ENCODE data around the gene ARMCX2.

ARMCX2 gene

DNA sequence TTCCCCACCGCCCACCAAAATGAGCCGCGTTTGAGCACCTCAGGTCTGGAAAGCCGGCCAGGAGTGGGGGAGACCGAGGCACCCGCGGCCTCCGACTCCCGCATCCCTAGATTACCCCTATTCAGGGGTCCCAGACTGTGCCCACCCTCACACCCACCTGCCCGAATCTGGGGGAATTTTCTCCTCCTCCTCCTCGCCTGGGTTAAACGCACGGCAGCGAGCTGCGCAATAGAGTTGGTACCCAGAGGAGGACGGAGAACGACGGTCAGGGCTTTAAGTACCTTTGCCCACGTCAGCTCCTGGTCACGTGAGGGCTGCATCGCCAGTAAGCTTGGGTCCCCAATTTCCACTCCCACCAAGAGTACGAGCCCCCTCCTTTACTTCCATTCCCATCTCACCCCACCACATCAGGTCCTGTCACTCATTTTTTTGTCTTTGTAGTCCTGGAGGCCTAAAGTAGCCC is at the start of gene ARMCX2:
Gene ARMCX2 (minus strand): TSS at position 250 of the 463 bp plus-strand sequence. CDS start 2,262 bp downstream, outside the sequence.
- no peaks in the 10 kb centered on the region for H3K9me3 ChIP-seq (ENCODE audit: low read depth, low read length)
- H3K4me3 ChIP-seq, result no peak within 1 kb of the TSS
- DNase-seq (ENCODE audit: low read depth, low spot score), result no peak
- H3K36me3 ChIP-seq (ENCODE audit: insufficient read depth, low read length), result no peaks in the 10 kb centered on the region
- H3K27ac ChIP-seq, result no peak within 1 kb of the TSS
- H3K9ac ChIP-seq (ENCODE audit: insufficient read length), result no peak within 1 kb of the TSS
- TF ChIP-seq EZH2 (IDR thresholded peaks at IDR 0.05) (no peak), FOXP2 (optimal IDR thresholded peaks at IDR 0.05; ENCODE audit: control extremely low read depth, extremely low read length, insufficient read depth) (no peak), POLR2AphosphoS5 (IDR thresholded peaks at IDR 0.05; ENCODE audit: borderline replicate concordance, low read depth, low read length) (no peak)

DNA sequence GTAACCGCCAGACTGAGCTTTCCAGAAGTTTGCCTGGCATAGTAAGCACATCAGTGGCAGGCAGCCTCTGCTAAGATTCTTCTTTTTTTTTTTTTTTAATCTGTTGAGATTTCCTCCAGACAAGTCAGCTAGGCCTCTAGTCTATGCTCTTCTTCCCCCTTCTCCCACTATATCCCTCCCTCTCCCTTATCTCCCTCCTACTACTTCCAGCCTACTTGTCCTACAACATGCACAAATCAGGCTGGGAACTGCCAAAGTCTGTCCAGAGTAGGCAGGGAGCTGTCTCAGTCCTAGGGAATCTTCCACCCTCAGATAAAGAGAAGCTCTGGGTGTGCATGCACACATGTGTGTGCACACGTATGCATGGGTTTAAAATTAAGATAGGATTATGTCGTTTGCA is 49.7 kb upstream of the ARMCX2 start:
- no peak for DNase-seq (ENCODE audit: low read depth, low spot score)
- TF ChIP-seq POLR2AphosphoS5 (IDR thresholded peaks at IDR 0.05; ENCODE audit: borderline replicate concordance, low read depth, low read length) (no peak), EZH2 (IDR thresholded peaks at IDR 0.05) (no peak), FOXP2 (optimal IDR thresholded peaks at IDR 0.05; ENCODE audit: control extremely low read depth, extremely low read length, insufficient read depth) (no peak)
- Histone ChIP-seq H3K4me3 (no peak overlapping the region), H3K27ac (no peak overlapping the region), H3K9me3 (ENCODE audit: low read depth, low read length) (no peaks in the 10 kb centered on the region), H3K9ac (ENCODE audit: insufficient read length) (no peak overlapping the region), H3K36me3 (ENCODE audit: insufficient read depth, low read length) (no peaks in the 10 kb centered on the region)

DNA sequence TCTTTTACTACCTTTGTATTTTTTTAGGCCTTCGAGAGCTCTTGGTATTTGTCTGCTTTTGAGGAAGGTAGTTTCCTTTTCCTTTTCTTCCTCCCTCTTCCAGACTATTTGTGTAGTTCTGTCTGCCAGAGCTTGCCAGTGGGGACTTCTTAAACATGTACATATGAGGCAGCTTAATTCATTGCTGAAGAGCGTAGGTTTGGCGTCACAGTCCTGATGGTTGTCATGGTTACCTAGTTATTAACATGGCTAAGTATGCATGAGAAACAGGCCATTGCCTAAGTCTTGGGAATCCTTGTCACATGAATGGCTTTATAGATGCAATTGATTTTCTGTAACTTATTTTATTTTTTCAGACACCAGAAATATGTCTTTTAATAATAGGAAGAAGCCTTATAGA is 48.5 kb upstream of the ARMCX2 start:
- Histone ChIP-seq H3K9ac (ENCODE audit: insufficient read length) (no peak overlapping the region), H3K4me3 (no peak overlapping the region), H3K36me3 (ENCODE audit: insufficient read depth, low read length) (no peaks in the 10 kb centered on the region), H3K9me3 (ENCODE audit: low read depth, low read length) (no peaks in the 10 kb centered on the region), H3K27ac (no peak overlapping the region)
- DNase-seq (ENCODE audit: low read depth, low spot score), result peak; percentile 16
- TF ChIP-seq POLR2AphosphoS5 (IDR thresholded peaks at IDR 0.05; ENCODE audit: borderline replicate concordance, low read depth, low read length) (no peak), FOXP2 (optimal IDR thresholded peaks at IDR 0.05; ENCODE audit: control extremely low read depth, extremely low read length, insufficient read depth) (no peak), EZH2 (IDR thresholded peaks at IDR 0.05) (no peak)

DNA sequence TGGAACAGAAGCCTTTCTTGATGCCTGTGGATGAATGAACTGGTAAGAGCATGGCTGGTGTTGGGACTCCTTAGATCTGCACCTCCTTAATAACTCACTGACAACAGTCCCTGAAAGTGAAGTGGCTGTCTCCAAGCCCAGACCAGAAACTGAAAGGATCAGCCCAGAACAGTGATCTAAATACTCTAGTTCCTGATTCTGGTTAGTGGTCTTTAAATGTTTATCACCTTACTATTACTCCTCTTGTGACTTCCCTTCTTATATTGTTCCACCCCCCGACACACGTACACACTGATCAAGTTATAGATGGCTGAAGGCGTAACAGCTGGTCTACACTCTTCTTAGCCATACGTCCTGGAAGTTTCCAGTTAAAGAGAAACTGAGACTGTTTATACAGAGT is 33.8 kb upstream of the ARMCX2 start:
- DNase-seq (ENCODE audit: low read depth, low spot score), result no peak
- TF ChIP-seq POLR2AphosphoS5 (IDR thresholded peaks at IDR 0.05; ENCODE audit: borderline replicate concordance, low read depth, low read length) (no peak), EZH2 (IDR thresholded peaks at IDR 0.05) (no peak)
- no peak overlapping the region for H3K4me3 ChIP-seq
- no peak overlapping the region for H3K27ac ChIP-seq
- H3K9me3 ChIP-seq (ENCODE audit: low read depth, low read length), result no peaks in the 10 kb centered on the region
- no peak overlapping the region for H3K9ac ChIP-seq (ENCODE audit: insufficient read length)
- H3K36me3 ChIP-seq (ENCODE audit: insufficient read depth, low read length), result no peaks in the 10 kb centered on the region

DNA sequence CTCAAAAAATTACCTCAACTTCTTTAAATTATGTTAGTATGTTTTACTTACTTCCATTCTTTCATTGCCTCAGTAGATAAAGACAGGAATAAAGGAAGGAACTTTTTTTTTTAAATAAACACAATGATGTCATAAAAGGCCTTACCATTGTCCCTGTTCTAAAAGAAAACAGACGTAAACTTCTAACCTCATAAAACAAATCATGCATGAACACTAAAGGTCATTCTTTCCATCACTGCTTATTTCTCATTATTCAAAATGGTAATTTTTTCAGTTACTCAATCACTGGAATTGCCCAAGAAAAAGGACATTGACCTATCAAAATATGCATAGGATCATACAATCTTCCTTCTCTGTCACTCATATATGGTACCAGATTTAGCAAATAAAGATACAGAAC is 32.2 kb upstream of the ARMCX2 start:
- no peak overlapping the region for H3K4me3 ChIP-seq

DNA sequence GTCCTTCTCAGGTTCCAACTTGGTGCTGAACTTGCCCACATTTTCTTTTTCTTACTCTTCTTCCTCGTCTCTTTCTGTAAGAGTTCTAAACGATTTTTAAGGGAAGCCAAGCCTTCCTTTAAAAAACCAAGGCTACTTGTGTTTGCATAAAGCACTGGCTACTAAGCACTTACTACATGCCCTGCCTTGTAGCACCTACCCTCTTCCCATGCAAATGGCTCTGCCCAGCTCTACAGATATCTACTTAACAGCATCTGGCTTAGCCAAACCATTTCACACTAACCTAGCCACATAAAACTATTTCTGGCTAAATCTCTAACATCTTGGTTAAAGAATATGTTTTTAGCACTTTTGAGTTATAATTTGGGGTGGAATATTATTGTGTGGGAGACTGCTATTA is 26.9 kb upstream of the ARMCX2 start:
- no peak for DNase-seq (ENCODE audit: low read depth, low spot score)
- no peak overlapping the region for H3K9ac ChIP-seq (ENCODE audit: insufficient read length)
- H3K9me3 ChIP-seq (ENCODE audit: low read depth, low read length), result no peaks in the 10 kb centered on the region
- no peaks in the 10 kb centered on the region for H3K36me3 ChIP-seq (ENCODE audit: insufficient read depth, low read length)
- no peak for TF ChIP-seq FOXP2 (optimal IDR thresholded peaks at IDR 0.05; ENCODE audit: control extremely low read depth, extremely low read length, insufficient read depth)
- TF ChIP-seq POLR2AphosphoS5 (IDR thresholded peaks at IDR 0.05; ENCODE audit: borderline replicate concordance, low read depth, low read length), result no peak
- no peak for TF ChIP-seq EZH2 (IDR thresholded peaks at IDR 0.05)
- H3K27ac ChIP-seq, result no peak overlapping the region
- H3K4me3 ChIP-seq, result no peak overlapping the region

More for the DNA sequence above, 32.2 kb upstream of the ARMCX2 start:
- Histone ChIP-seq H3K27ac (no peak overlapping the region), H3K9me3 (ENCODE audit: low read depth, low read length) (no peaks in the 10 kb centered on the region), H3K9ac (ENCODE audit: insufficient read length) (no peak overlapping the region), H3K36me3 (ENCODE audit: insufficient read depth, low read length) (no peaks in the 10 kb centered on the region)
- DNase-seq (ENCODE audit: low read depth, low spot score), result no peak
- no peak for TF ChIP-seq POLR2AphosphoS5 (IDR thresholded peaks at IDR 0.05; ENCODE audit: borderline replicate concordance, low read depth, low read length)
- no peak for TF ChIP-seq FOXP2 (optimal IDR thresholded peaks at IDR 0.05; ENCODE audit: control extremely low read depth, extremely low read length, insufficient read depth)
- TF ChIP-seq EZH2 (IDR thresholded peaks at IDR 0.05), result no peak

DNA sequence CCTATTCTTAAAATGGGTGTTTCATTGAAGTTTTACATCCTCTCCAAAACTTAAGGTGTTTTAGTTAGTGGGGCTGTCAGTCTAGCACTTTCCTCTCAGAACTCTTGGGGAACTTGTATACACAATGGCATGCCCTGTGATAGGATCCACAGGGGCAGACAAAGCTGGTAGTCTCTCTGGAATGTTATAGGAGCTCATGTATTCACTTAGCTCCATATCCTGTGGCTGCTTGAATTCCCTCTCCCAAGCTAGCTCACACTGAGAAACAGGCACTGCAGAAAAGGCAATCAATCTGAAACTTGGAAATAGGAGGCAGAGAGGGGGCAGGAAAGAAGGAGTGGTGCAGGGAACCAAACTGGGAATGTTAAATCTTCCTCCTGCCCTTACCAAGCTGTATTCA is 26.3 kb upstream of the ARMCX2 start:
- no peak overlapping the region for H3K27ac ChIP-seq
- DNase-seq (ENCODE audit: low read depth, low spot score), result no peak
- no peak overlapping the region for H3K4me3 ChIP-seq

DNA sequence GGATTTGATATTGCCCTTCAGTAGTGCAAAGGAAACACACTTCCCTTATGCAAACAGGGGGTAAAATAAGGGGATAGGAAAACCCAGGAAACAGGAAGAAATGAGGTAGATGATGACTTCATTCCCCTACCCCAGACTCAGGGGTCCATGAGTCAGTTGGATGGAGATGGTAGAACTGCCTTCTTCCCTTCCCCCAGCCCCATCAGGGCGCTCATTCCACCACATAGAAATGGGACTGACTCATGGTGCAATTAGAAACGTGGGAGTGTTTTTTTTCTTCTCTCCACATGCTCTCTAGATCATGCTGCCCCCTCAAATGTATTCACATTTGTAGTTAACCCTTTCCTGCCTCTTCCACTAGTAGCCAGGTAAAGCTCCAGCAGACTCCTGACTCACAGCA is 23.1 kb upstream of the ARMCX2 start:
- H3K27ac ChIP-seq, result no peak overlapping the region
- DNase-seq (ENCODE audit: low read depth, low spot score), result no peak

More for the DNA sequence above, 26.3 kb upstream of the ARMCX2 start:
- no peaks in the 10 kb centered on the region for H3K9me3 ChIP-seq (ENCODE audit: low read depth, low read length)
- TF ChIP-seq FOXP2 (optimal IDR thresholded peaks at IDR 0.05; ENCODE audit: control extremely low read depth, extremely low read length, insufficient read depth) (no peak), POLR2AphosphoS5 (IDR thresholded peaks at IDR 0.05; ENCODE audit: borderline replicate concordance, low read depth, low read length) (no peak), EZH2 (IDR thresholded peaks at IDR 0.05) (no peak)
- no peaks in the 10 kb centered on the region for H3K36me3 ChIP-seq (ENCODE audit: insufficient read depth, low read length)
- no peak overlapping the region for H3K9ac ChIP-seq (ENCODE audit: insufficient read length)

DNA sequence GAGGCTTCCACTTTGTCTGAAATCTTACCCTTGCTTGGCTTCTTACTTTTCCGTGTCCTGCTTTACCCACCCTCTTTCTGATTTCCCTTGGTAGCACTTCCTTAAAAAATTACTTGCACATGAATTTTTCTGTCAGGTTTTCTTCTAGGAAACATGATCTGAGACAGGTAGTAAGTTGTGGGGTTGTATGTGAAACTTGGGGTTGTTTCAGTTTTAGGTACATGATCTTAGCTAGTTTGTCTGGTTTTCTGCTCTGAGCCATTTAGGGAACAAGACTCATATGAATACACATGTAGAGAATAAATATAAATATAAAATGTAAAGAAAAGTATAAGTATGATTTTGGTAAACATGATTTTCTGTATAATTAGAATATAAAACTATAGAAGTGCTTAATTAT is 17.4 kb upstream of the ARMCX2 start:
- DNase-seq (ENCODE audit: low read depth, low spot score), result no peak
- no peak for TF ChIP-seq POLR2AphosphoS5 (IDR thresholded peaks at IDR 0.05; ENCODE audit: borderline replicate concordance, low read depth, low read length)
- no peak for TF ChIP-seq FOXP2 (optimal IDR thresholded peaks at IDR 0.05; ENCODE audit: control extremely low read depth, extremely low read length, insufficient read depth)
- TF ChIP-seq EZH2 (IDR thresholded peaks at IDR 0.05), result no peak
- Histone ChIP-seq H3K4me3 (no peak overlapping the region), H3K36me3 (ENCODE audit: insufficient read depth, low read length) (no peaks in the 10 kb centered on the region), H3K27ac (no peak overlapping the region), H3K9me3 (ENCODE audit: low read depth, low read length) (no peaks in the 10 kb centered on the region), H3K9ac (ENCODE audit: insufficient read length) (no peak overlapping the region)

More for the DNA sequence above, 23.1 kb upstream of the ARMCX2 start:
- H3K9me3 ChIP-seq (ENCODE audit: low read depth, low read length), result no peaks in the 10 kb centered on the region
- no peaks in the 10 kb centered on the region for H3K36me3 ChIP-seq (ENCODE audit: insufficient read depth, low read length)
- TF ChIP-seq FOXP2 (optimal IDR thresholded peaks at IDR 0.05; ENCODE audit: control extremely low read depth, extremely low read length, insufficient read depth) (no peak), POLR2AphosphoS5 (IDR thresholded peaks at IDR 0.05; ENCODE audit: borderline replicate concordance, low read depth, low read length) (no peak), EZH2 (IDR thresholded peaks at IDR 0.05) (no peak)
- H3K4me3 ChIP-seq, result no peak overlapping the region
- H3K9ac ChIP-seq (ENCODE audit: insufficient read length), result no peak overlapping the region
